ENCODE results near the gene TUBB. TPM values are rescaled to one million over a fixed set of nuclear protein-coding genes. Genes with fewer than 3 reads are reported as not detected.

Gene TUBB
- total RNA-seq, 1 donor from 2014 or later: 2,264 TPM

- DNase-seq: no peak
- H3K4me3 Mint-ChIP-seq (ENCODE audit: unreplicated experiment): peak overlapping the region; percentile 97
- H3K27ac Mint-ChIP-seq (ENCODE audit: unreplicated experiment): peak overlapping the region; percentile 86
- TF ChIP-seq CTCF (IDR thresholded peaks at IDR 0.05; ENCODE audit: partially characterized antibody, unreplicated experiment): no peak
- peaks cover 21% of the 10 kb centered on the region for H3K9me3 Mint-ChIP-seq (ENCODE audit: unreplicated experiment)
- peaks cover 5% of the 10 kb centered on the region for H3K36me3 Mint-ChIP-seq (ENCODE audit: unreplicated experiment)
- H3K27me3 Mint-ChIP-seq (ENCODE audit: unreplicated experiment): peaks cover 32% of the 10 kb centered on the region
- peaks cover 40% of the 10 kb centered on the region for H3K4me1 Mint-ChIP-seq (ENCODE audit: low read depth, unreplicated experiment)
Measured at GRCh38 chr6:30683183-30683979, 36.8 kb upstream of the TUBB start.

- peaks cover 23% of the 10 kb centered on the region for H3K9me3 Mint-ChIP-seq (ENCODE audit: unreplicated experiment)
- H3K4me1 Mint-ChIP-seq (ENCODE audit: low read depth, unreplicated experiment): peaks cover 44% of the 10 kb centered on the region
- peaks cover 5% of the 10 kb centered on the region for H3K36me3 Mint-ChIP-seq (ENCODE audit: unreplicated experiment)
- peaks cover 37% of the 10 kb centered on the region for H3K27me3 Mint-ChIP-seq (ENCODE audit: unreplicated experiment)
- TF ChIP-seq CTCF (IDR thresholded peaks at IDR 0.05; ENCODE audit: partially characterized antibody, unreplicated experiment): no peak
- H3K27ac Mint-ChIP-seq (ENCODE audit: unreplicated experiment): peak overlapping the region; percentile 84
- peak overlapping the region; percentile 97 for H3K4me3 Mint-ChIP-seq (ENCODE audit: unreplicated experiment)
- no peak for DNase-seq
Measured at GRCh38 chr6:30683980-30684338, 36.2 kb upstream of the TUBB start.

- Mint-ChIP-seq H3K27ac (ENCODE audit: unreplicated experiment) (peak overlapping the region; percentile 100), H3K27me3 (ENCODE audit: unreplicated experiment) (peaks cover 37% of the 10 kb centered on the region), H3K4me3 (ENCODE audit: unreplicated experiment) (peak overlapping the region; percentile 100), H3K4me1 (ENCODE audit: low read depth, unreplicated experiment) (peaks cover 46% of the 10 kb centered on the region), H3K36me3 (ENCODE audit: unreplicated experiment) (peaks cover 5% of the 10 kb centered on the region), H3K9me3 (ENCODE audit: unreplicated experiment) (peaks cover 23% of the 10 kb centered on the region)
- DNase-seq: peak; percentile 33
- no peak for TF ChIP-seq CTCF (IDR thresholded peaks at IDR 0.05; ENCODE audit: partially characterized antibody, unreplicated experiment)
Measured at GRCh38 chr6:30684386-30685156, 35.6 kb upstream of the TUBB start.

- H3K36me3 Mint-ChIP-seq (ENCODE audit: unreplicated experiment): peaks cover 5% of the 10 kb centered on the region
- H3K4me1 Mint-ChIP-seq (ENCODE audit: low read depth, unreplicated experiment): peaks cover 47% of the 10 kb centered on the region
- peaks cover 25% of the 10 kb centered on the region for H3K9me3 Mint-ChIP-seq (ENCODE audit: unreplicated experiment)
- no peak for TF ChIP-seq CTCF (IDR thresholded peaks at IDR 0.05; ENCODE audit: partially characterized antibody, unreplicated experiment)
- DNase-seq: peak; percentile 45
- H3K27me3 Mint-ChIP-seq (ENCODE audit: unreplicated experiment): peaks cover 37% of the 10 kb centered on the region
- peak overlapping the region; percentile 100 for H3K27ac Mint-ChIP-seq (ENCODE audit: unreplicated experiment)
- peak overlapping the region; percentile 100 for H3K4me3 Mint-ChIP-seq (ENCODE audit: unreplicated experiment)
Measured at GRCh38 chr6:30685157-30686008, 34.8 kb upstream of the TUBB start.

Data from glutamatergic neuron (in vitro differentiated cells).